Skeletal muscle cell (primary cell): ENCODE measurements around the gene USP17L27.
"Not testable (repeated sequence)": the region's sequence is repeated elsewhere in the genome, so short reads cannot be mapped to it uniquely, and the experiment has no call there.

ENCODE experiments used
- DNase-seq: peaks from one replicate; pipeline ENCODE4 v3.0.0-alpha.2; 2010; ENCODE audit warnings: low read depth
- H3K4me3 ChIP-seq: 2 replicates; pipeline ENCODE4 v1.5.1; 2011; ENCODE audit warnings: low read depth, mild to moderate bottlenecking, control low read depth, low read length, moderate library complexity

Gene USP17L27

GRCh38 chr4:9343848-9344247 lies at the start of gene USP17L27:
Gene USP17L27, plus strand, starts transcription at chr4:9344148. Its CDS starts 0 bp downstream, at chr4:9344148.
- DNase-seq, H3K4me3 ChIP-seq: not testable (repeated sequence)

GRCh38 chr4:9324191-9324590 lies 19.8 kb upstream of the USP17L27 start:
- not testable (repeated sequence) for DNase-seq, H3K4me3 ChIP-seq

- DNase-seq, H3K4me3 ChIP-seq: not testable (repeated sequence)
Observed at GRCh38 chr4:9324865-9325264, 19.1 kb upstream of the USP17L27 start, which contains the start of gene USP17L24. Gene USP17L24, plus strand, starts transcription at chr4:9325165. Its CDS starts 0 bp downstream, at chr4:9325165.

- not testable (repeated sequence) for DNase-seq, H3K4me3 ChIP-seq
Observed at GRCh38 chr4:9329611-9330010, 14.3 kb upstream of the USP17L27 start, which contains the start of gene USP17L25. Gene USP17L25, plus strand, starts transcription at chr4:9329911. Its CDS starts 0 bp downstream, at chr4:9329911.

GRCh38 chr4:9334358-9334757 lies 9.6 kb upstream of the USP17L27 start, which contains the start of gene USP17L26:
Gene USP17L26, plus strand, starts transcription at chr4:9334658. Its CDS starts 0 bp downstream, at chr4:9334658.
- not testable (repeated sequence) for H3K4me3 ChIP-seq, DNase-seq

- not testable (repeated sequence) for DNase-seq
Observed at GRCh38 chr4:9339103-9339502, 4.8 kb upstream of the USP17L27 start, which contains the start of gene USP17L5. Gene USP17L5, plus strand, starts transcription at chr4:9339403. Its CDS starts 0 bp downstream, at chr4:9339403.

GRCh38 chr4:9348593-9348992 lies 4.6 kb downstream of the USP17L27 start, which contains the start of gene USP17L28:
Gene USP17L28, plus strand, starts transcription at chr4:9348893. Its CDS starts 0 bp downstream, at chr4:9348893.
- not testable (repeated sequence) for DNase-seq, H3K4me3 ChIP-seq

More at GRCh38 chr4:9339103-9339502, 4.8 kb upstream of the USP17L27 start, which contains the start of gene USP17L5:
- not testable (repeated sequence) for H3K4me3 ChIP-seq

- DNase-seq: not testable (repeated sequence)
Observed at GRCh38 chr4:9350866-9351265, 6.9 kb downstream of the USP17L27 start.

GRCh38 chr4:9353338-9353737 lies 9.4 kb downstream of the USP17L27 start, which contains the start of gene USP17L29:
Gene USP17L29, plus strand, starts transcription at chr4:9353638. Its CDS starts 0 bp downstream, at chr4:9353638.
- DNase-seq, H3K4me3 ChIP-seq: not testable (repeated sequence)

More at GRCh38 chr4:9350866-9351265, 6.9 kb downstream of the USP17L27 start:
- H3K4me3 ChIP-seq: not testable (repeated sequence)

- DNase-seq, H3K4me3 ChIP-seq: not testable (repeated sequence)
Observed at GRCh38 chr4:9362829-9363228, 18.9 kb downstream of the USP17L27 start, which contains the start of gene USP17L30. Gene USP17L30, plus strand, starts transcription at chr4:9363129. Its CDS starts 0 bp downstream, at chr4:9363129.

- not testable (repeated sequence) for DNase-seq, H3K4me3 ChIP-seq
Observed at GRCh38 chr4:9379881-9380280, 35.9 kb downstream of the USP17L27 start.

- not testable (repeated sequence) for DNase-seq
- H3K4me3 ChIP-seq: peak overlapping the region; percentile 47
Observed at GRCh38 chr4:9381012-9381534, 37.1 kb downstream of the USP17L27 start.

- DNase-seq: no peak
Observed at GRCh38 chr4:9384126-9384525, 40.2 kb downstream of the USP17L27 start.

GRCh38 chr4:9389001-9389400 lies 45.1 kb downstream of the USP17L27 start:
- H3K4me3 ChIP-seq, DNase-seq: not testable (repeated sequence)

More at GRCh38 chr4:9384126-9384525, 40.2 kb downstream of the USP17L27 start:
- no peak overlapping the region for H3K4me3 ChIP-seq
